SK-N-SH (cell line): ENCODE results near the gene RPS28. TPM values are rescaled to one million over a fixed set of nuclear protein-coding genes. Genes with fewer than 3 reads are reported as not detected.
A peak's percentile ranks its signal among the peaks of the same experiment; 100 is the strongest.

ENCODE experiments used
- CTCF ChIA-PET: fragments of 300-600, 350-600 bp; formaldehyde crosslinking; extraction: SDS; loops from one replicate; lab custom pipeline; 2021; lab: Yijun Ruan, JAX
- POLR2A ChIA-PET: fragments of 350-600 bp; sonication (Branson Sonifier 250); formaldehyde crosslinking; extraction: SDS; loops from one replicate; lab custom pipeline; 2020; ENCODE audit warnings: antibody characterized with exemption, inconsistent platforms; lab: Yijun Ruan, JAX
- DNase-seq: peaks from one replicate; pipeline ENCODE4 v3.0.0; 2012
- H2AFZ ChIP-seq: fragments of 200-600 bp; sonication (generic); 2 replicates; pipeline ENCODE4 v1.8.1; 2016; ENCODE audit warnings: antibody characterized with exemption, mild to moderate bottlenecking, low read depth
- H3F3A ChIP-seq: fragments of 200-600 bp; sonication (generic); replicated peaks from 2 replicates; pipeline ENCODE3; 2016; ENCODE audit warnings: antibody characterized with exemption, mild to moderate bottlenecking; ENCODE audit not compliant: insufficient read depth
- H3K27ac ChIP-seq, 2 experiments: fragments of 200-500 bp in 1 of 2; fragments of 200-600 bp in 1 of 2; sonication (Bioruptor generic) in 1 of 2; sonication (generic), shearing (Covaris generic) in 1 of 2; 2 replicates each; pipeline versions ENCODE4 v1.5.1 to v1.6.1; 2014 to 2016; ENCODE audit warnings: low read depth in 2 of 2, inconsistent platforms in 1 of 2, low read length in 1 of 2, mild to moderate bottlenecking in 1 of 2, mixed read lengths in 1 of 2
- H3K27me3 ChIP-seq: fragments of 200-600 bp; sonication (generic), shearing (Covaris generic); 2 replicates; pipeline ENCODE4 v1.6.1; 2016; ENCODE audit warnings: mixed run types; ENCODE audit not compliant: insufficient read depth
- H3K36me3 ChIP-seq, 2 experiments: fragments of 200-500 bp in 1 of 2; fragments of 200-600 bp in 1 of 2; sonication (Bioruptor generic) in 1 of 2; sonication (generic) in 1 of 2; replicated peaks in 1 of 2; 2 replicates each; pipeline versions ENCODE3 to v1.5.1; 2014 to 2016; ENCODE audit warnings: low read length in 1 of 2, mild to moderate bottlenecking in 1 of 2; ENCODE audit not compliant: insufficient read depth in 2 of 2, control insufficient read depth in 1 of 2
- H3K4me1 ChIP-seq, 2 experiments: fragments of 200-500 bp in 1 of 2; fragments of 200-600 bp in 1 of 2; sonication (Bioruptor generic) in 1 of 2; sonication (generic), shearing (Covaris generic) in 1 of 2; 2 replicates each; pipeline versions ENCODE4 v1.5.1 to v1.6.1; 2014 to 2016; ENCODE audit warnings: low read depth in 1 of 2, low read length in 1 of 2, mixed run types in 1 of 2; ENCODE audit not compliant: insufficient read depth in 2 of 2, control insufficient read depth in 1 of 2
- H3K4me2 ChIP-seq: fragments of 200-600 bp; sonication (generic), shearing (Covaris generic); 2 replicates; pipeline ENCODE4 v1.6.1; 2017; ENCODE audit warnings: mixed run types
- H3K4me3 ChIP-seq, 2 experiments: fragments of 200-500 bp in 1 of 2; fragments of 200-600 bp in 1 of 2; sonication (Bioruptor generic) in 1 of 2; sonication (generic), shearing (Covaris generic) in 1 of 2; 2 replicates each; pipeline versions ENCODE4 v1.5.1 to v1.8.1; 2014 to 2016; ENCODE audit warnings: low read depth in 2 of 2, inconsistent platforms in 1 of 2, low read length in 1 of 2, mild to moderate bottlenecking in 1 of 2, mixed read lengths in 1 of 2, moderate library complexity in 1 of 2
- H3K79me2 ChIP-seq: fragments of 200-600 bp; sonication (generic); 2 replicates; pipeline ENCODE4 v1.8.1; 2017; ENCODE audit warnings: mild to moderate bottlenecking; ENCODE audit not compliant: insufficient read depth
- H3K9ac ChIP-seq: fragments of 200-600 bp; sonication (generic); 2 replicates; pipeline ENCODE4 v1.6.1; 2017; ENCODE audit warnings: mixed run types
- H3K9me2 ChIP-seq: fragments of 200-600 bp; sonication (generic); 2 replicates; pipeline ENCODE4 v1.6.1; 2017; ENCODE audit warnings: mixed run types
- H3K9me3 ChIP-seq: fragments of 200-600 bp; sonication (generic); 2 replicates; pipeline ENCODE4 v1.6.1; 2017; ENCODE audit warnings: mixed run types, mild to moderate bottlenecking, moderate library complexity
- H4K20me1 ChIP-seq: fragments of 200-600 bp; sonication (generic); 2 replicates; pipeline ENCODE4 v1.6.1; 2017; ENCODE audit warnings: mild to moderate bottlenecking, mixed run types; ENCODE audit not compliant: insufficient read depth
- CHD2 ChIP-seq: fragments of 150-350 bp; IDR thresholded peaks from 2 replicates; pipeline ENCODE4 v1.6.1; 2018; ENCODE audit warnings: low read length; ENCODE audit not compliant: partially characterized antibody
- CTCF ChIP-seq: fragments of 200-600 bp; sonication (generic); IDR thresholded peaks from 2 replicates; pipeline ENCODE4 v1.6.1; 2017; ENCODE audit warnings: antibody characterized with exemption, mild to moderate bottlenecking, moderate library complexity
- GATA2 ChIP-seq: sonication (generic); formaldehyde crosslinking; IDR thresholded peaks from 2 replicates; pipeline ENCODE4 v1.5.0; 2020; ENCODE audit warnings: mild to moderate bottlenecking, missing genetic modification reagents
- MXI1 ChIP-seq: IDR thresholded peaks from 2 replicates; pipeline ENCODE4 v1.6.1; 2012; ENCODE audit warnings: mild to moderate bottlenecking, low read depth, low read length, improper control_type of control experiment
- NFIC ChIP-seq: IDR thresholded peaks from 2 replicates; pipeline ENCODE4 v1.4.0; 2012; ENCODE audit warnings: borderline replicate concordance
- RCOR1 ChIP-seq: fragments of 150-350 bp; IDR thresholded peaks from 2 replicates; pipeline ENCODE4 v1.6.1; 2017; ENCODE audit warnings: antibody characterized with exemption, low read length
- RXRA ChIP-seq: IDR thresholded peaks from 2 replicates; pipeline ENCODE4 v1.4.0; 2012; ENCODE audit warnings: low read depth, mild to moderate bottlenecking, borderline replicate concordance
- TCF12 ChIP-seq: IDR thresholded peaks from 2 replicates; pipeline ENCODE4 v1.4.0; 2012
- WGBS: methylation state at CpG from one replicate; pipeline ENCODE4 v1.1.6; 2017; ENCODE audit warnings: low lambda C conversion rate; 5-methylcytosine and 5-hydroxymethylcytosine counted together
- polyA plus RNA-seq, 3 experiments: library from polyadenylated mRNA; depleted of rRNA; stranded (reverse); fragments of >200 nt; gene quantifications; 2 replicates each; pipeline ENCODE4 v1.2.3, GENCODE V29; 2012

Gene RPS28
- polyA plus RNA-seq, 1 of the 3 experiments (the other 2 are of a cell fraction): 601 TPM

- 93% methylated on average over 4 of the region's 28 CpGs for WGBS
- no peaks in the 10 kb centered on the region for H3K79me2 ChIP-seq
- H3K4me3 ChIP-seq: no peak overlapping the region
- no peak overlapping the region for H2AFZ ChIP-seq
- no peaks in the 10 kb centered on the region for H3K9me3 ChIP-seq
- no peak overlapping the region for H3K9ac ChIP-seq
- POLR2A ChIA-PET: no interaction called here
- H3K4me1 ChIP-seq: peaks cover 14 to 18% of the 10 kb centered on the region in 2 experiments; a peak in 3 of 4 replicates
- H4K20me1 ChIP-seq: no peaks in the 10 kb centered on the region
- H3F3A ChIP-seq: peaks cover 2% of the 10 kb centered on the region
- H3K36me3 ChIP-seq: peaks cover 9 to 12% of the 10 kb centered on the region in 2 experiments
- no peak overlapping the region for H3K4me2 ChIP-seq
- H3K9me2 ChIP-seq: no peaks in the 10 kb centered on the region
- TF ChIP-seq NFIC (no peak), RCOR1 (no peak), GATA2 (no peak), RXRA (no peak), CTCF (no peak), CHD2 (no peak), TCF12 (no peak), MXI1 (no peak)
- peak; percentile 37 for DNase-seq
- H3K27ac ChIP-seq: no peak overlapping the region
- H3K27me3 ChIP-seq: no peaks in the 10 kb centered on the region
- CTCF ChIA-PET: interaction anchor here (1.1 to 1.2 kb wide), 2 partner anchors 13 to 17 kb away, joined by 3 to 7 read pairs; no protein-coding TSS in a partner anchor
Observed at GRCh38 chr19:8371011-8371804, 49.9 kb downstream of the RPS28 start.

Other genes starting within 250 kb of the RPS28 start
- gene FBN3, start 171.9 kb upstream of the RPS28 start, polyA plus RNA-seq (2012; rRNA removed): not detected in 2 replicates
- 36.5 and 41.4 TPM in 2 replicates for gene CERS4, start 112.1 kb upstream of the RPS28 start, polyA plus RNA-seq (2012; rRNA removed)
- 100 and 129 TPM in 2 replicates for gene CD320, start 13.1 kb upstream of the RPS28 start, polyA plus RNA-seq (2012; rRNA removed)
- gene NDUFA7, start 121 bp upstream of the RPS28 start, polyA plus RNA-seq (2012; rRNA removed): 107 and 111 TPM in 2 replicates
- gene KANK3, start 21.8 kb downstream of the RPS28 start, polyA plus RNA-seq (2012; rRNA removed): 0.51 and 0.91 TPM in 2 replicates
- gene ANGPTL4, start 42.7 kb downstream of the RPS28 start, polyA plus RNA-seq (2012; rRNA removed): 62.5 and 71.2 TPM in 2 replicates
- 70.5 and 127 TPM in 2 replicates for gene RAB11B, start 68.9 kb downstream of the RPS28 start, polyA plus RNA-seq (2012; rRNA removed)
- gene MARCHF2, start 91.8 kb downstream of the RPS28 start, polyA plus RNA-seq (2012; rRNA removed): 52.9 and 57.2 TPM in 2 replicates
- 178 and 205 TPM in 2 replicates for gene HNRNPM, start 123.5 kb downstream of the RPS28 start, polyA plus RNA-seq (2012; rRNA removed)
- 0.15 and 0.18 TPM in 2 replicates for gene PRAM1, start 181.1 kb downstream of the RPS28 start, polyA plus RNA-seq (2012; rRNA removed)
- gene ZNF414, start 192.7 kb downstream of the RPS28 start, polyA plus RNA-seq (2012; rRNA removed): 12.2 and 17.0 TPM in 2 replicates